ENCODE data around the gene PTPRD. TPM values are rescaled to one million over a fixed set of nuclear protein-coding genes. Genes with fewer than 3 reads are reported as not detected.
A peak's percentile ranks its signal among the peaks of the same experiment; 100 is the strongest.

The PTPRD gene
- total RNA-seq, 1 donor from 2014 or later, result 197 TPM

DNA sequence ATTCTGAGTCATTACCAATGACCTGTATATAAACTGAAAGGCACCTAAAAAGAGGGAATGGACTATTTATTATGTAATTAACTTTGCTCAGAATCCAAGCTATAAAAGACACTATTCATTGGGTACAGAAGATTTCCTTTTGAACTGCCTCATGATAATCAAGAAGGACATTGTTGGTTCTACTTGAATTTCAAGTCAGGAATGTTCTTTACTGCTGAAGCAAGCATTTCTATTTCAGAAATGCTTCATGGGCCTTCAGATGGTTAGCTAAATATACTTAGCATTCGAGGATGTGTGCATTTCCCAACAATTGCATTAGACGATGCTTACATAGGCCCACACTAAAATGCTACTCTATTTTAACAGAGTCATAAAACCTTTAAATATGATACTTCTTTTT lies 2155.0 kb downstream of the PTPRD start:
- DNase-seq (ENCODE audit: extremely low spot score, unreplicated experiment), result no peak
- Mint-ChIP-seq H3K4me3 (no peak overlapping the region), H3K27me3 (no peaks in the 10 kb centered on the region), H3K4me1 (ENCODE audit: unreplicated experiment) (no peaks in the 10 kb centered on the region), H3K27ac (no peak overlapping the region), H3K9me3 (no peaks in the 10 kb centered on the region), H3K36me3 (peaks cover 14% of the 10 kb centered on the region)
- TF ChIP-seq, protein P1, sequence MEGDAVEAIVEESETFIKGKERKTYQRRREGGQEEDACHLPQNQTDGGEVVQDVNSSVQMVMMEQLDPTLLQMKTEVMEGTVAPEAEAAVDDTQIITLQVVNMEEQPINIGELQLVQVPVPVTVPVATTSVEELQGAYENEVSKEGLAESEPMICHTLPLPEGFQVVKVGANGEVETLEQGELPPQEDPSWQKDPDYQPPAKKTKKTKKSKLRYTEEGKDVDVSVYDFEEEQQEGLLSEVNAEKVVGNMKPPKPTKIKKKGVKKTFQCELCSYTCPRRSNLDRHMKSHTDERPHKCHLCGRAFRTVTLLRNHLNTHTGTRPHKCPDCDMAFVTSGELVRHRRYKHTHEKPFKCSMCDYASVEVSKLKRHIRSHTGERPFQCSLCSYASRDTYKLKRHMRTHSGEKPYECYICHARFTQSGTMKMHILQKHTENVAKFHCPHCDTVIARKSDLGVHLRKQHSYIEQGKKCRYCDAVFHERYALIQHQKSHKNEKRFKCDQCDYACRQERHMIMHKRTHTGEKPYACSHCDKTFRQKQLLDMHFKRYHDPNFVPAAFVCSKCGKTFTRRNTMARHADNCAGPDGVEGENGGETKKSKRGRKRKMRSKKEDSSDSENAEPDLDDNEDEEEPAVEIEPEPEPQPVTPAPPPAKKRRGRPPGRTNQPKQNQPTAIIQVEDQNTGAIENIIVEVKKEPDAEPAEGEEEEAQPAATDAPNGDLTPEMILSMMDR (conservative IDR thresholded peaks at IDR 0.05), result no peak

DNA sequence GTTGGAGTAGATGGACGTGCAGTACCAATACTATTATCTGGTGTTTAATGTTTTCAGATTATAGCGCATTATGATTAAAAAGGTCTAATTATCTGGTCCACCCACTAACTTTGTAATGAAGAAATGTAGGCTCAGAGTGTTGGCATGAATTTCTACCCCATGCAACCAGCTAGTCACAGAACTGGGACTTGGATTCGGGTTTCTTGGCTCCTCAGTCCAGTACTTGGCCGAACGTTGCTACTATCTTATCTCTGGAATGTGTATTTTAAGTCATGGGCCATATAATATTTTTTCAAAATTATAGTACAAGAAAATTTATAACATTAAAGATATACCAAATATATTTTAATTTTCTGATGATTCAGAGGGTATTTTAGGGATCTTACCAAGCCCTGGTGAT lies 2155.7 kb downstream of the PTPRD start:
- H3K36me3 Mint-ChIP-seq, result peaks cover 16% of the 10 kb centered on the region
- no peak overlapping the region for H3K4me3 Mint-ChIP-seq
- TF ChIP-seq, protein P1 (conservative IDR thresholded peaks at IDR 0.05), result no peak
- H3K27me3 Mint-ChIP-seq, result no peaks in the 10 kb centered on the region
- H3K9me3 Mint-ChIP-seq, result no peaks in the 10 kb centered on the region
- H3K4me1 Mint-ChIP-seq (ENCODE audit: unreplicated experiment), result no peaks in the 10 kb centered on the region
- DNase-seq (ENCODE audit: extremely low spot score, unreplicated experiment), result no peak
- H3K27ac Mint-ChIP-seq, result no peak overlapping the region

DNA sequence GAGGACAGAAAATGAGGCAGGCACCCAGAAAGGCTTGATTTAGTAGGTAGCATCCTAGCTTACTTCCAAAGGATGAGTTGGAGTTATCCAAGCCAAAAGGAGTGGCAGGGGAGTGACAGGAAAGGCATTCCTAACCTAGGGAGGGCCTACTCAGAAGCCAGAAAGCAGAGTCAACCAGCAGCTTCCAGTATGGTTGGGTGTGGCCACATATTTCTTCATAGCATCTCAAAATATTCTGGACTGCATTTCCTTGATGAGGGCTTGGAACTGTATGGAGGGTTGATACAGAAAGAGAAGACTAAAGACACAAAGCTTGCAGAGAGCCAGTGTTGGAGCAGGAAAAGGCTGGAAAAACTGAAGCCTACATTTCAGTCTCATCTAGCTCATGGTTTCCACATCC lies 2156.5 kb downstream of the PTPRD start:
- Mint-ChIP-seq H3K27me3 (no peaks in the 10 kb centered on the region), H3K36me3 (peaks cover 16% of the 10 kb centered on the region), H3K27ac (peak overlapping the region; percentile 66), H3K4me1 (ENCODE audit: unreplicated experiment) (no peaks in the 10 kb centered on the region), H3K9me3 (no peaks in the 10 kb centered on the region), H3K4me3 (no peak overlapping the region)
- TF ChIP-seq, protein P1 (conservative IDR thresholded peaks at IDR 0.05), result no peak
- DNase-seq (ENCODE audit: extremely low spot score, unreplicated experiment), result no peak

DNA sequence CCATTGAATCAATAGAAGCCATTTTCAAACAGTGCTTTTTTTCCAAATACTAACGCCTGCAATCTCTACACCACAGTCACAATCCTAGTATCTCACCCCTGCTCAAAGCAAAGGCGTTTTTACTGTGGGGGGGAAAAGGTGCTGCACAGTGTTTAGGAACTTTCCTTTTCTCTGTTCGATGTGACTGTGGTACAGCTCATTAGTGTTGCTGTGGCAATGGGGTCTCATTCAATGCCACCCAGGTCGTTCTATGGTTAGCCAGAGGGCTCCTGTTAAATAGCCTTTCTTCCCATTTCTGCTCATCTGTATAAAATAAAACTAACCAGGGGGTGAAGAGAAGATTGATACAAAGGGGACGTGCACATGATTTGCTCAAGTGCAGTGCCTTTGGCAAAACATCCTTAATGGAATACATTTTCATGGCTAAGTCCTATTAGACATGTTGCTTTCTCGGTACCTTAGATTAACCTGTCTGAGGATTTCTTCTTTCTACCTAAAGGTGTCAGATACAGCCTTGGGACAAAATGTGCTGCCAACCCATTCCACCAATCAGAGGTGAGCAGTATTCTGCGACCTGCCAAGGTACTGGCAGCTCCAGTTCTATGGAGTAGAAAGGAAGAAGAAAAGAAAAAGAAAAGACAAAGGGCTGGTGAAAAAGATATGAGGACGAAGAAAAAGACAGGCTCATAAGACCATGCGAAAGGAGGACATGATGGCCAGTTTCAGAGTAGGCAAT lies 2161.8 kb downstream of the PTPRD start:
- H3K9me3 Mint-ChIP-seq, result no peaks in the 10 kb centered on the region
- H3K27me3 Mint-ChIP-seq, result peaks cover 3% of the 10 kb centered on the region
- no peak overlapping the region for H3K27ac Mint-ChIP-seq
- no peak for DNase-seq (ENCODE audit: extremely low spot score, unreplicated experiment)
- H3K36me3 Mint-ChIP-seq, result peaks cover 34% of the 10 kb centered on the region
- TF ChIP-seq, protein P1 (conservative IDR thresholded peaks at IDR 0.05), result no peak
- H3K4me1 Mint-ChIP-seq (ENCODE audit: unreplicated experiment), result peaks cover 3% of the 10 kb centered on the region
- no peak overlapping the region for H3K4me3 Mint-ChIP-seq

DNA sequence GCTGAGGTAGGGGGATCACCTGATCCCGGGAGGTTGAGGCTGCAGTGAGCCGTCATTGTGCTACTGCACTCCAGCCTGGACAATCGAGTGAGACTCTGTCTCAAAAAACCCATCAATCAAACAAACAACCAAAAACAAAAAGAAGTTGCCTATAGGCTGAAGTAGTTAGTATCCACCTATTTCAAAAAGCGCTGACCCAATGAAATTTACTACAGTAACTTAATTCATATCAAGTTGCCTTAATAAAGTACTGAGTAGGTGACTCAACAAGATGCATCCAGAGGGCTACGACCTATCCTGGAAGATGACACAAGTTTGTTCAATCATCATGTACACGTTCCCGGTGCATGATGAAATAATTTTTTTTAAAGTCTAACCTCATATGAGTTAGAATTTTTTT lies 2164.6 kb downstream of the PTPRD start:
- H3K27ac Mint-ChIP-seq, result no peak overlapping the region
- no peak overlapping the region for H3K4me3 Mint-ChIP-seq
- TF ChIP-seq, protein P1 (conservative IDR thresholded peaks at IDR 0.05), result no peak
- no peak for DNase-seq (ENCODE audit: extremely low spot score, unreplicated experiment)
- H3K36me3 Mint-ChIP-seq, result peaks cover 26% of the 10 kb centered on the region
- H3K4me1 Mint-ChIP-seq (ENCODE audit: unreplicated experiment), result peaks cover 3% of the 10 kb centered on the region
- H3K27me3 Mint-ChIP-seq, result peaks cover 3% of the 10 kb centered on the region
- H3K9me3 Mint-ChIP-seq, result no peaks in the 10 kb centered on the region
